Activated CD4-positive, CD25-positive, alpha-beta regulatory T cell treated with anti-CD3 and anti-CD28 coated beads, Interleukin-2, amount 50 U/mL, for 16 hours (primary cell): ENCODE measurements around the gene WDR19.
"Not testable (repeated sequence)": the region's sequence is repeated elsewhere in the genome, so short reads cannot be mapped to it uniquely, and the experiment has no call there.

Experiments
- DNase-seq: peaks from one replicate; pipeline ENCODE4 v3.0.0-alpha.2; 2020; ENCODE audit warnings: low read depth, low spot score

The WDR19 gene

DNA sequence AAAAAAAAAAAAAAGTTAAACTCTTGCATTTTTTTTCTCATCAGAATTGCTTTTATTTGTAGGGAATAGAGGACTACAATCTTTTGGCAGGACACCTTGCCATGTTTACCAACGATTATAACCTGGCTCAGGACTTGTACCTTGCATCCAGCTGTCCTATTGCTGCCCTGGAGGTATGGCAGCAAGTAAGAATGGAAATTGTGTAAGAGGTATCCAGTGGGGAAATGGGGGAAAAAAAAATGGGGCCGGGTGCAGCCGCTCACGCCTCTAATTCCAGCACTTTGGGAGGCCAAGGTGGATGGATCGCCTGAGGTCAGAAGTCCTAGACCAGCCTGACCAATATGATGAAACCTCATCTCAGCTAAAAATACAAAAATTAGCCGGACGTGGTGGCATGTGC is 49.8 kb downstream of the WDR19 start:
- DNase-seq: no peak

DNA sequence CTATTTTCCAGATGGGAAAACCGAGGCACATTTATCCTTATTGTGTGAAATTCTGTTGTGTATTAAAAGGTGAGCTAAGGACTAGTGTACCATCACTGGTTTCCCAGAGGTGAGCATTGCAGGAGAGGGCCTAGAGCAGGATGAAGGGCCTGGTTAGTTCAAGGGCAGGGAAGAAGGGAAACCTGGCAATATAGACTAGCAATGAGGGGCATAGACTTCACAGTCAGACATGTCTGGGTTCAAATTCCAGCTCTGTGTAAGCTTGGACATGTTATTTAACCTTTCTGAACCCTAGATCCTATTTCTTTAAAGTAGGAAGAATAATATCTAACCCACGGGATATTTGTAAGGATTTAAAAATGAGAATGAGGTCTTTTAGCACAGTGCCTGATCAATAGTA is 50.8 kb downstream of the WDR19 start:
- no peak for DNase-seq

DNA sequence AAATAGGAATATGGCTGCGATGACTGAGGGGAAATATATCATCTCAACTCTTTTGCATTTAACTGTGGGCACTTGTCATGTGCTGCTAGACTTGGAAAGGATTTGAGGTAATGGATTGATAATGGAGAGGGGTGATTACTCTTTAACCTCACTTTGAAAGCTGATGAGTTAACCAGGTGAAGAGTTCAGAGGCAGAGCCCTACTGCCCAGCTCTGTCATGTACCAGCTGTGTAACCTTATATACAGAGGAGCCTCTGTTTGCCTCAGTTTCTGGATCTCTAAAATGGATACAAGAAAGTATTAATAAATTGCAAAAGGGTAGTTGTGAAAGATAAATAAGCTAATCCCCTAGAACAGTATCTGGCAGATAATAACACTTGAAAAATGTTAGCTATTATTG is 51.5 kb downstream of the WDR19 start:
- DNase-seq: no peak

DNA sequence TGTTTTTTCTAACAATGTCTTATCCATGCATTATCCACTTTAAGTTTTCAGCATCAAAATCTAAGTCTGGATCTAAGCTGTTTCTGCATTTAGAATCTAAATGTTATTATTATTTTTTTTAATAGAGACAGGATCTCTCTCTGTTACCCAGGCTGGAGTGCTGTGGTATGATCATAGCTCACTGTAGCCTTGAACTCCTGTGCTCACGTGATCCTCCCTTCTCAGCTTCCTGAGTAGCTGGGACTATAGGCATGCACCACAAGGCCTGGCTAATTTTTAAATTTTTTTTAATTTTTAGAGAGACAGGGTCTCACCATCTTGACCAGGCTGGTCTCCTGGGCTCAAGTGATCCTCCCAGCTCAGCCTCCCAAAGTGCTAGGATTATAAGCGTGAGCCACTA is 52.7 kb downstream of the WDR19 start:
- DNase-seq: no peak

DNA sequence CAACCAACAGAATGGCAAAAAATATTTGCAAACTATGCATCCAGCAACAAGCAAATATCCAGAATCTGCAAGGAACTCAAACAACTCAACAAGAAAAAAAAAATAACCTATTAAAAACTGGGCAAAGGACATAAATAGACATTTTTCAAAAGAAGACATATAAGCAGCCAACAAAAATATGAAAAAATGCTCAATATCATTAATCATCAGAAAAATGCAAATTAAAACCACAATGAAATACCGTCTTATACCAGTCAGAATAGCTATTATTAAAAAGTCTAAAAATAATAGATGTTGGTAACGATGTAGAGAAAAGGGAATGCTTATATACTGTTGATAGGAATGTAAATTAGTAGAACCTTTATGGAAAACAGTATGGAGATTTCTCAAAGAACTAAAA is 53.4 kb downstream of the WDR19 start:
- no peak for DNase-seq

DNA sequence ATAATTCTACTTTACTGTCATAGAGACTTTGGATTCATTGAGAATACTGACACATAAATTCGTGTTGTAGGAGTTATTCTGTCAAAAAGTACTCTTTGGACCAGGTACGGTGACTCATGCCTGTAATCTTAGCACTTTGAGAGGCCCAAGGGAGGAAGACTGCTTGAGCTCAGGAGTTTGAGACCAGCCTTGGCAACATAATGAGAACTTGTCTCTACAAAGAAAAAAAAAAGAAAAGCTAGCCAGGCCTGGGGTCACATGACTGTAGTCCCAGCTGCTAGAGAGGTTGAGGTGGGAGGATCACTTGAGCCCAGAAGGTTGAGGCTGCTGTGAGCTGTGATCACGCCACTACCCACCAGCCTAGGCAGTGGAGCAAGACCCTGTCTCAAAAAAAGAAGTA is 54.9 kb downstream of the WDR19 start:
- no peak for DNase-seq

DNA sequence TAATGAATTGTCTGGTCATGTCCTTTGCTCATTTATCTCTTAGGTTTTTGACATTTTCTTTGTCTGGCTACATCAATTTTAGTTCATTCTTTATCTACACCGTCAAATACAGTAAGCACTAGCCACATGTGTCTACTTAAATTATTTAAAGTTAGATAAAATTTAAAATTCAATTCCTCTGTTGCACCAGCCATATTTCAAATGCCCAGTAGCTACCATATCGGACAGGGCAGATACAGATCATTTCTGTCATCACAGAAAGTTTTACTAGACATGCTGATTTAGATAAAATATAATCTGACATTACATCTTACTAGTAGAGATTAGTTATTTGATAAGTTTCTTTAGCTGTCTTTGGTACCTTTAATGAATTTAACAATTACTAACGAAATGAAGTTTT is 61.1 kb downstream of the WDR19 start:
- DNase-seq: no peak

DNA sequence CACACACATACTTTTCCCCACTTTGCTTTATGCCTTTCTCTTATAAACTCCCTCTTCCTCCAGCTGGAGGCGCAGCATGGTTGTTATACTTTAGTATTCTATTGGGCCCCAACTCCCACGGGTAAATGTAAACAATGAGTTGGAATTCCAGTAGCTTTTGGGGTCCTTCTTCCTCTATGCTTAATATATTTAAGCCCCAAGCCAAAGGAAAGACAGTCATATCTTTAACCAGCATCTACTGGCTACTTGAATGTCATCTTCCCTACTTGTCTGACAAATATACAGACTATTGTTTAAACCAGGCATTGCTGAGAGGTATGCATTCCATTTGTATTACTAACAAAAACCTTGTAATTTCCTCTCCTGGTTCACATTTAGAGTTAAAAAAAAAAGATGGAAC is 72.9 kb downstream of the WDR19 start:
- DNase-seq: no peak

DNA sequence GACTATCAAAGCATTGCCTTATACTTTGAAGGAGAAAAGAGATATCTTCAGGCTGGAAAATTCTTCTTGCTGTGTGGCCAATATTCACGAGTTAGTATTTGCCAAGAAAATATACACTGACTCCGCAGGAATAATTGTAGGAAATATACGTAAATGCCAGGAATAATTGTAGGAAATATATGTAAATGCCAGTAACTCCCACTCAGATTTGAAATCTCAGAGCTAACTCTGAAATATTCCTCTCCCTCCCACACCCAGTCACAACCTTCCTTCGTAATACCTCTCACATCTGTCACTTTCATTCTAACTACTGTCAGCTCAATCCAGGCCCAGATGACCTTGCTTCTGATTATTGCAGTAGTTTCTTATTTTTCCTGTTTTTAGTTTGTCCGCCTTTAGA is 73.5 kb downstream of the WDR19 start:
- DNase-seq: no peak

DNA sequence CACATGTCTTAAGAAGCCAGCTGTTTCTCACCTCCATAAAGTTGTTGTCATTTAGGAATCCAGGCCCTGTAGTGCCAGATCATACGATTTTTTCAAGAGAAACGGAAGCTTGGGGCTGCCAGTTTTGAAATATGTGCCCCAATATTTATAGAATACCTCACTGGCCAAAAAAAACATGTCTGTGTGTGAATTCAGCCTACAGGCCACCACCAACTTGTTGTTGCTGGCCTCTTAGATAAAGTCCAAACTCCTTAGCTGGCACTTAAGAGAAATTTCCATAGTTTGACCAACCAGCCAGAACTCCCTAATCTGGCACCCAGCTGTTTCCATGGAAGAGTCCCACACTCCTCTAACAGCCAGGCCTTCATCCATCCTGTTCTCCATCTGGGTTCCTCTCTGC is 74.1 kb downstream of the WDR19 start:
- DNase-seq: no peak

DNA sequence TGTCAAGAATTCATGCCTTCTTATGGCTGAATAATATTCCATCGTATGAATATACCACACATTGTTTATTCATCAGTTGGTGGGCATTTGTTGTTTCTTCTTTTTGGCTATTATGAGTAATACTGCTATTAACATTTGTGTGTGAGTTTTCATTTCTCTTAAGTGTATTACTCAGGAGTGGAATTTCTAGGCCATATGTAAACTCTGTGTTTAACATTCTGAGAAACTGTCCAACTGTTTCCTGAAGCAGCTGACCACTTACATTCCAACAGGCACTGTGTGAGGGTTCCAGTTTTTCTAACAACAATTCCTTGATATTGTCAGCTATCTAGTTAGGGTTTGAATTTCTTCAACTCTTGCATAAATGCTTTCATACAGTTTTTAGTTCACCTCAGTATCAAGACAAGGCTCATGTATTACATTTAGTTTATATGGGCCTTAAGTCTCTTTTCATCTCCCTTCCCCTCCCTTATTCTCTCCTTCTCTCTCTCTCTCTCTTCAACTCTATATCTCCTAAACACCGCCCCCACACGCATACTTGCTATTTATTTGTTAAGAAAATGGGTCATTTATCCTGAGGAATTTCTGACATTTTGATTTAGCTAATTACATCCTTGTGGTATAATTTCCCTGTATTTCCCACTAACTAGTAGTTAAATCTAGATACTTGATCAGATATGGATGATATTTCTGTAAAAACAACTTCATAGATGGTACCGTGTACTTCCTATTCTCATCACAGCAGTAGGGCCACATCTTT is 77.4 kb downstream of the WDR19 start:
- DNase-seq: no peak

DNA sequence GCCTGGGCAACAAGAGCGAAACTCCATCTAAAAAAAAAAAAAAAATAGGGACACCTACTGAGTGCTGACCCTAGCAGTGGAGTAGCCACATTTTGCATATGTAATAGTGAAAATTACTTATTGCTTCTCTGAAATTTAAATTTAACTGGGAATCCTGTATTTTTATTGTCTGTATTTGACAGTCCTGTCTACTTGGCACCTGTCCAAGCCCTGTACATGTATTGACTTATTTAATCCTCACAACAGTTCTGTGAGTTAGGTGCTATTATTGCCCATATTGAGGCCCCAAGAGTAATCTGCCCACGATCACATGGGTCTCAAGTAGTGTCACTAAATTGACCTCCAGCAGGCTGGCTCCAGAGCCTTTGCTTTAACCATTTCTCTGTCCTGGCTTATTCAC is 81.6 kb downstream of the WDR19 start:
- no peak for DNase-seq

DNA sequence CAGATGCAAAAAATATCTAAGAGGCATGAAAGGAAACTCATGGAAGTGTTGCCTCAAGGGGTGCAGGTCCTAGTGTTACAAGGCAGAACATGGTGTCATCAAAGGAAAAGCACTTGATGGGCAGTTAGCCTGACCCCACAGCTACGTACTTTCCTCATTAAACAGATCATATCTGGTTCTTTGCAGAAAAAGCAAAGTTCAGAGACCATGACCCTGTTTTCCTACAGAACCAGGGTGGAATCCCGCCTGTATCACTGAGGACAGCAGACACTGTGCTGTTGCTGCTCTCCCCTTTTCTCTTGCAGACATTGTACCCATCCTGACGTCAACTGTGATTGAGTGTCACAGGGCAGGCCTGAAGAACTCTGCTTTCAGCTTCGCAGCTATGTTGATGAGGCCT is 92.2 kb downstream of the WDR19 start:
- no peak for DNase-seq

DNA sequence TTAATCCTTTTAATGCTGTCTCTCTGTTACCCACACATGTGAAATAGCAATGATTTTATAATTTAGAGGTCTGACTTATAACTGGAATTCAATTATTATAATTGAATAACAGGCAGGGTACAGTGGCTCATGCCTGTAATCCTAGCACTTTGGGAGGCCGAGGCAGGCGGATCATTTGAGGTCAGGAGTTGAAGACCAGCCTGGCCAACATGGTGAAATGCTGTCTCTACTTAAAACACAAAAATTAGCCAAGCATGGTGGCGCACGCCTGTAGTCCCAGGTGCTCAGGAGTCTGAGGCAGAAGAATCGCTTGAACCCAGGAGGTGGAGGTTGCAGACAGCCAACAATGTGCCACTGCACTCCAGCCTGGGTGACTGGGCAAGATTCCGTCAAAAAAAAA is 95.3 kb downstream of the WDR19 start:
- DNase-seq: not testable (repeated sequence)

DNA sequence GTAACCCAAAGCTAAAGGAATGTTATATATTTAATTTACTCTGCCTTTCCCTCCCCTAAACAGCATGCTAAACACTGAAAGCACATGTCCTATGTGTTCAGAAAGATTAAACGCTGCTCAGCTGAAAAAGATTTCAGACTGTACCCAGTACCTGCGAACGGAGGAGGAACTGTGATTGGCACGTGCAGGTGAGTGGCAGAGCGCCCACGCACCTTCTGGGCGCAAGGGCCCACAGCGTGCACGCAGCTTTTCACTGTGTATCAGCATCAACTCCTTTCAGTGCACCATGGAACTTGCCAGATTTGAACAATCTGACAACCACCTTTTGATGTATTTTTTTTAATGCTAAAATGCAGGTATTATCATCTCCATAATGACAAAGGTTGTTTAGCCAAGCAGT is 96.1 kb downstream of the WDR19 start:
- no peak for DNase-seq

DNA sequence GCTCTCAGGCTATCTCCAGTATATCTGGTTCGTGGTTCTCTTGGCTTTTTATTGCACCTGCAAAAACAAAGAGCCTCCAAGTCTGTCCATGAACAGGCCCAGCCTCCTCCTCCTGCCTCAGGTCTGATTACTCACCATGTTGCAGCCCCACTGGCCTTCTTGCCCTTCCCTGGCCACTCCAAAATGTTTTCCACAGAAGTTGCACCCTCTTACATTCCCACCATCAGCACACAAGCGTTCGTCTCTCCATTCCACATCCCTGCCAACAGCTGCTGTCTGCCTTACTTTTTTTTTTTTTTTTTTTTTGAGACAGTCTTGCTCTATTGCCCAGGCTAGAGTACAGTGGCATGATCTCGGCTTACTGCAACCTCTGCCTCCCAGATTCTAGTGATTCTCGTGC is 97.1 kb downstream of the WDR19 start:
- DNase-seq: no peak

DNA sequence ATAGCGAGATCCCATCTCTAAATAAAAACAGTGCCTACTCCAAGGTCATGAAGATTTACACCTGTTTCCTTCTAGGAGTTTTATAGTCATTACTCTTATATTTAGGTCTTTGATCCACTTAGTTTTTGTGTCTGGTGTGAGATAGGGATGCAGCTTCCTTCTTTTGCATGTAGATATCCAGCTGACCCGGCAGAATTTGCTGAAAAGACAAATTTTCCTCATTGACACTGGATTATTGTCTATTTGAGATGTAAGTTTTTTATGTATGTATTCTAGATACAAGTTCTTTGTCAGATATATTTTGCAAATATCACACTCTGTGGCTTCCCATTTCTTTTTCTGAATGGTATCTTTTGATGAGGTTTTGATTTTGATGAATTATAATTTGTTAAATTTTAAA is 98.4 kb downstream of the WDR19 start:
- no peak for DNase-seq

DNA sequence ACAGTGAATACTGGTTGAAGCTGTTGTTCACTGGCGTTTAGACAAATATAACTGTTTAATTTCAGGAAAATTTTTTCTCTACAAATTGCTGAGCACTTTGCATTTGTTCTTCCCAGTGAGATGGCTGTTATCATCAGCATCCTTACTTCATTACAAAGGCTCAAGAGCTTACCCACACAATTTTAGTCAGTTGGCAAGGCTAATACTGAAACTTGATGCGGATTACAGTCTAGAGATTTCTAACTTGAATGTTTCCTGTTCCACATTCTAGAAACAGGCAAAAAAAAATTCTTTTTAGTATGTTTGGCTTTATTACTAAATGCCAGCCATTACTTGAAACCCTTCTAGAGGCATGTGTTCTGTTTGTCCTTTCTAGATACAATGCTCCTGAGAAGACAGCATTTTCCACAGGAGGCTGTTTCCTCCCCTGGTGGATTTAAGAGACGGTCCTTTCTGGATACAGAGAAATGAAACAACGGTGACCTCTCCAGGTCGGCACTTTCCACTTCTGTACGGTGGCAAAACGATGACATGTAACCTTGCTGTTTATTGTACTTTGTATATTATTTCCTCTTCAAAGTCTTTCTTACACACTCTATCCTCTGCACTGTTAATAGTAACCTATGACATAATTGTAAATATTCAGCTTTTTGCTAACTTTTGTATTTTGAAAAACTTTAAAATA is 102.9 kb downstream of the WDR19 start:
- no peak for DNase-seq

DNA sequence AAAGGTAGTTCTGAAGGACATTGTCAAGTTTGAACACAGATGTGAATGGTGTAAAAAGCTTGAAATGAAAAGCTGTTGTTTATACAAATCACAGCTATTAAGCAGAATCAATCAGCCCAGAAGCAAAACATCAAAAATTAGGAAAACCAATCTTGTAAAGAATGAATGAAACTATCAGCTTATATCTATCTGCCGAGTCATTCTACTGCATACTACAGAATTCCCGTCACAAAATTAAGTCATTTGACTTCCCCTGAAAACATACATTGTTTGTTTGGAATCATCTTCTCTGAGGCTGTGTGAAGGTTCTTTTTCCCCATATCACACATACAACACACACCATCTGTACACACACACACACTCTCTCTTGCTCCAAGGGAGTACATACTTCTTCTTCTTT is 103.5 kb downstream of the WDR19 start:
- no peak for DNase-seq

DNA sequence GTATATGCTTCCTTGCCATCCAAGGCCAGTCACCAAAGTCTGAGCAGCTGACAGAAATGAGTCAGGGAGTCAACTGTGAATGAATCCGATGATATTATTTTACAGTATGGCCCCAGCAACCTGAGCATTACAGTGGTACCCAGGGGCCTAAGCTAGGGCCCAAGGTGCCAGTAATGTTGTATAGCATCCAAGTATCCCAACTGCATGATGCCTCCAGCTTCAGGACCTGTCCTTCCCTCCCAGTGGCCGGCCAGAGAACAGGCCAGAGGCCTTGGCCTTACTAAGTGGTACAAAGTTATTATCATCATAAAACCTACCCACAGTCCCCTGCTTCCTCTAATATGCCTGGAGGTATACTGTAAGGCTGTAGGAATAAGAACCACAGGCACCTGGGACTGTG is 103.9 kb downstream of the WDR19 start:
- no peak for DNase-seq

DNA sequence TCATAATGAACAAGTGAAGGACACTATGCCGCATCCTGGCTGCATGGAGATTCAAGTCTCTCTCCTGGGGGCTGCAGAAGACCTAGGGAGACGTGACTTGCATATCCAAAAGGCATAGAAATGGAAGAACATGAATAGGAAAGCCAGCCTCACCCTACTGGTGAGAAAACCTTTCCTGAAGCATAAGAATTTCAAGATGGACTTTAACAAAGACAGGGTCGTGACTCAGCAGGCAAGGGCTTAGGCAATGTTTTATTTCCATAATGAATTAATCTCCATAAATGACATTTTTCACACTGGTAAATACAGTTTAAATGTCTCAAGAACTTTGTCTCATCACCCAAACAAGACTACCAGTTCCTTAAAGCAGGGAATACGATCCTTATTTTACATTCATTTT is 104.9 kb downstream of the WDR19 start:
- no peak for DNase-seq

DNA sequence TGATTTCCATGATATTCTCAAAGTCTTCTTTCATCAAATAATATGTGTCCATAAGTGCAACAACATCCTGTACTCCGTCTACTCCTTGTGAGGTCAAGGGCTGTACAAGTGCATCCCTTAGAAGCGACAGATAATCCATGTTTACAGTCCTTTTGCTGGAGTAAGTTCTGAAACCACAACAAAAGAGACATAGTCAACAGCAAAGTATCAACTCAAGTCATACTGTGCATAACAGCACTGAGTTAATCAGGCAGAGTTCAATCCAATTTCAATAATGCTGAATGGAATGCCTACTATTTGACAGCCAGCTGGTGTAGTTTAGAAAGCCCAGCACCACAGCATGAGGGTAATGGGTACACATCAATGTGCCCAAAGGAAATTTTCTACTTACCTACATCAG is 109.4 kb downstream of the WDR19 start:
- DNase-seq: no peak

DNA sequence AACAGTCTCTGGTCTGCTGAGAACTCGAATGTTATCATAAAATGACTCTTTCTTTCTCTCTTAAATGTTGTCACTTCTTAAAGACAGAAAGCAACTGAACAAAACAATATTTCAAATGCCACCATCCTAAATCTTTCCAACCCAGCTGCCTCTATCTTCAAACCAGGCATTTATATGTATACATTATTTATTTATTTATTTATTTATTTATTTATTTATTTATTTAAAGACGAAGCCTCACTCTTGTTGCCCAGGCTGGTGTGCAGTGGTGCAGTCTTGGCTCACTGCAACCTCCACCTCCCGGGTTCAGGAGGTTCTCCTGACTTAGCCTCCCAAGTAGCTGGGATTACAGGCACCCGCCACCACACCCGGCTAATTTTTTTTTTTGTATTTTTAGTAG is 110.1 kb downstream of the WDR19 start:
- not testable (repeated sequence) for DNase-seq

DNA sequence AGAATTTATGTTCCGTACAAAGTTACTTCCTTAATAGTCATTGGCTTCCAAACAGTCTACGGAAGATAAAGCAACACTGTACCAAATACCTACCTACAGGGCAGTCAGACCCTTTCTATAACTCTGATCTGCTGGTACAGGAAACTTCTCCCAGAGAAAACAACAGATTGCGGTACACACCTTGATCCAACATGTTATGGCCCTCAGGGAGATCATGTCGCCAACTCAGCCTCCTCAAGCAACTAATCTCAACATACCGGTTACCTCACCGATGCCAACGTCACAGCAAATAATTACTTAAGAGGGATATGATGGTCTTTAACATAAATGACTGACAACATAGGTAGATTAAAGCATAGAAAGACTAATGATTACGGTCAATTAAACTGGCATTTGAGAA is 113.5 kb downstream of the WDR19 start:
- DNase-seq: no peak
